NCI-H1436 treated with DMSO at 0.1 percent for 48 hours (cell line): ENCODE measurements around the gene NBL1.

Experiments
- DNase-seq: peaks from one replicate; lab custom pipeline; 2025; lab: John Stamatoyannopoulos, UW

Gene NBL1

GRCh38 chr1:19703280-19703679 lies 59.2 kb downstream of the NBL1 start:
- DNase-seq, result no peak

- DNase-seq, result no peak
Measured at GRCh38 chr1:19704247-19705113, 60.4 kb downstream of the NBL1 start.

DNA sequence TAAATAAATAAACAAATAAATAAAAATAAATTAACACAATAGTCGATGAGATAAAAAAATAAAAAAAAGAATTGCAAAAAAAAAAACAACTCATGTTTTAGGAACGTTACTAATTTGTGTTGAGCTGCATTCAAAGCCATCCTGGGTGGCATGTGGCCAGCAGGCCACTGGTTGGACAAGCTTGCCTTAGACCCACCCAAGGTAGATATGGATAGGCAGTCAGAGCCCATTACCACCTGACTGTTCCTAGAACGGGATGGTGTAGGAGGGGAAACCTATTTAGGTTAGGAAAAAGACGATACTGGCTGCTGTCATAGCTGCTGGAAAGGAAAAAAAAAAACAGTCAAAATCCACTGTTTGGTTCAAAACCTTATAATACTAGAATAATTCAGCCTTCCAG lies 61.4 kb downstream of the NBL1 start:
- no peak for DNase-seq

DNA sequence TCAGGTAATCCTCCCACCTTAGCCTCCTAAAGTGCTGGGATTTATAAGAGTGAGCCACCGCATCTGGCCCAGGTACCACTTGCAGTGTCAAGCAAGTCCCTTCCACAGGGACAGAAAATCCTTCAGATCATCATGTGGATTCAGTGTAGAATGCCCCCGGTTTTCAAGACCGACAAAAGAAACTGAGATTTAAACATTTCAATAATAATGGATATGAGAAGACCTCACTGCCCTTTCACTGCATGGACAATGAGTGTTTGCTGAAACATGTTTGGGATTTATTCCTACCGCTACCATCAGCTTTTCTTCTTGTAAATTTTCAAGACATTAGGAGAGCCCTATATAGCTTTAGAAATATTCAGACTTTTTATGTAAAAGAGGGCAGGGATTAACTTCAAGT lies 62.0 kb downstream of the NBL1 start:
- DNase-seq, result no peak
